Osteoblast (primary cell): Measurements from ENCODE around the gene MDM4. TPM values are rescaled to one million over a fixed set of nuclear protein-coding genes. Genes with fewer than 3 reads are reported as not detected.

Experiments used
- DNase-seq: peaks from one replicate; pipeline ENCODE4 v3.0.0; 2011; ENCODE audit warnings: low spot score, mixed read lengths; ENCODE audit not compliant: insufficient read length; ENCODE audit errors: missing footprints
- H2AFZ ChIP-seq: 2 replicates; pipeline ENCODE4 v1.6.0; 2011; ENCODE audit warnings: mild to moderate bottlenecking, low read length
- H3K27ac ChIP-seq: 2 replicates; pipeline ENCODE4 v1.5.1; 2011; ENCODE audit warnings: mild to moderate bottlenecking, low read depth, low read length, moderate library complexity
- H3K27me3 ChIP-seq: 2 replicates; pipeline ENCODE4 v1.6.0; 2012; ENCODE audit warnings: mild to moderate bottlenecking, control low read depth, inconsistent platforms, low read length, moderate library complexity; ENCODE audit not compliant: insufficient read depth
- H3K36me3 ChIP-seq: 2 replicates; pipeline ENCODE4 v1.5.1; 2011; ENCODE audit warnings: mild to moderate bottlenecking, low read length, control low read depth, moderate library complexity; ENCODE audit not compliant: insufficient read depth
- H3K4me1 ChIP-seq: 2 replicates; pipeline ENCODE4 v1.5.1; 2011; ENCODE audit warnings: mild to moderate bottlenecking, low read length, control low read depth, moderate library complexity; ENCODE audit not compliant: insufficient read depth
- H3K4me2 ChIP-seq: 2 replicates; pipeline ENCODE4 v1.6.0; 2011; ENCODE audit warnings: mild to moderate bottlenecking, low read length; ENCODE audit not compliant: insufficient read depth
- H3K4me3 ChIP-seq: fragments of 200-600 bp; sonication (generic); 3 replicates; pipeline ENCODE4 v1.5.1; 2012; ENCODE audit warnings: mild to moderate bottlenecking, low read length, inconsistent platforms; ENCODE audit not compliant: insufficient read depth
- H3K79me2 ChIP-seq: 2 replicates; pipeline ENCODE4 v1.6.0; 2012; ENCODE audit warnings: mild to moderate bottlenecking, low read length, control low read depth, inconsistent platforms; ENCODE audit not compliant: insufficient read depth
- H3K9me3 ChIP-seq: 2 replicates; pipeline ENCODE4 v1.5.1; 2011; ENCODE audit warnings: low read depth, low read length, control low read depth
- H4K20me1 ChIP-seq: 2 replicates; pipeline ENCODE4 v1.6.0; 2012; ENCODE audit warnings: mild to moderate bottlenecking, low read length, control low read depth; ENCODE audit not compliant: insufficient read depth
- CTCF ChIP-seq: IDR thresholded peaks from 2 replicates; pipeline ENCODE4 v1.5.1; 2011; ENCODE audit warnings: mild to moderate bottlenecking, low read depth, low read length, moderate library complexity; ENCODE audit errors: extremely low read depth
- total RNA-seq: library from RNA; depleted of rRNA; stranded (reverse); fragments of >200 nt; gene quantifications from 2 replicates; pipeline ENCODE4 v1.2.3, GENCODE V29; 2012

The MDM4 gene
- total RNA-seq, 1 donor: 40.2 TPM

- Histone ChIP-seq H4K20me1 (no peaks in the 10 kb centered on the region), H3K79me2 (no peaks in the 10 kb centered on the region), H3K4me2 (peak overlapping the region; percentile 89), H3K4me1 (peaks cover 16% of the 10 kb centered on the region), H3K27me3 (peaks cover 87% of the 10 kb centered on the region), H3K4me3 (peak overlapping the region; percentile 74), H3K27ac (no peak overlapping the region), H2AFZ (peak overlapping the region; percentile 84), H3K9me3 (no peaks in the 10 kb centered on the region), H3K36me3 (no peaks in the 10 kb centered on the region)
- TF ChIP-seq CTCF: no peak
- DNase-seq: peak; percentile 84
Observed at GRCh38 chr1:204493145-204493983, 22.8 kb upstream of the MDM4 start.

- no peaks in the 10 kb centered on the region for H4K20me1 ChIP-seq
- peaks cover 16% of the 10 kb centered on the region for H3K4me1 ChIP-seq
- H2AFZ ChIP-seq: peak overlapping the region; percentile 84
- peak; percentile 80 for DNase-seq
- H3K79me2 ChIP-seq: no peaks in the 10 kb centered on the region
- no peaks in the 10 kb centered on the region for H3K36me3 ChIP-seq
- H3K27me3 ChIP-seq: peaks cover 87% of the 10 kb centered on the region
- H3K4me3 ChIP-seq: peak overlapping the region; percentile 74
- H3K27ac ChIP-seq: no peak overlapping the region
- TF ChIP-seq CTCF: no peak
- H3K9me3 ChIP-seq: no peaks in the 10 kb centered on the region
- H3K4me2 ChIP-seq: peak overlapping the region; percentile 89
Observed at GRCh38 chr1:204493984-204494280, 22.3 kb upstream of the MDM4 start.

- Histone ChIP-seq H4K20me1 (no peaks in the 10 kb centered on the region), H3K27ac (no peak within 1 kb of the TSS), H2AFZ (peak within 1 kb of the TSS; percentile 84), H3K4me3 (peak within 1 kb of the TSS; percentile 74), H3K79me2 (no peaks in the 10 kb centered on the region), H3K36me3 (no peaks in the 10 kb centered on the region), H3K9me3 (no peaks in the 10 kb centered on the region), H3K4me2 (peak within 1 kb of the TSS; percentile 89), H3K4me1 (peaks cover 16% of the 10 kb centered on the region), H3K27me3 (peaks cover 81% of the 10 kb centered on the region)
- peak; percentile 95 for DNase-seq
- peak; percentile 33 for TF ChIP-seq CTCF
Observed at GRCh38 chr1:204494281-204495077, 21.7 kb upstream of the MDM4 start, which contains the start of gene PIK3C2B. Gene PIK3C2B, minus strand, starts transcription at chr1:204494805. Its CDS starts 25,003 bp downstream, at chr1:204469802.
